Endothelial cell of umbilical vein (primary cell): ENCODE data around the gene RAD51B. TPM values are rescaled to one million over a fixed set of nuclear protein-coding genes. Genes with fewer than 3 reads are reported as not detected.

ENCODE experiments used
- BruUV-seq: library from RNA; stranded (reverse); fragments of 400-500 nt; replicated peaks from 2 replicates; lab custom pipeline; 2021; lab: Mats Ljungman, UMichigan
- CTCF ChIA-PET: fragments of 300-600, 350-600 bp; sonication (Branson Sonifier 250); formaldehyde crosslinking; loops from one replicate; lab custom pipeline; 2021; ENCODE audit warnings: antibody characterized with exemption, inconsistent platforms; lab: Charles Lee
- POLR2A ChIA-PET: fragments of 300-600, 350-600 bp; sonication (Branson Sonifier 250); formaldehyde crosslinking; loops from one replicate; lab custom pipeline; 2021; ENCODE audit warnings: antibody characterized with exemption, inconsistent platforms; lab: Charles Lee
- DNase-seq: peaks from one replicate; pipeline ENCODE4 v3.0.0-alpha.2; 2011; ENCODE audit warnings: low read depth, low spot score
- FAIRE-seq: peaks from 2 replicates; lab custom pipeline; 2011; peaks lifted over from hg19 to GRCh38; lab: Jason Lieb, UNC
- H2AFZ ChIP-seq: 2 replicates; pipeline ENCODE4 v1.6.0; 2012; ENCODE audit warnings: low read depth, low read length, control low read depth, inconsistent platforms
- H3K27ac ChIP-seq: 2 replicates; pipeline ENCODE4 v1.5.1; 2011; ENCODE audit warnings: low read depth, mild to moderate bottlenecking, control low read depth, low read length, moderate library complexity; ENCODE audit not compliant: insufficient read depth
- H3K27me3 ChIP-seq, 2 experiments: 2 replicates each; pipeline versions ENCODE4 v1.6.0 to v1.6.1; 2011; ENCODE audit warnings: low read length in 2 of 2, mixed read lengths in 1 of 2; ENCODE audit not compliant: control insufficient read depth in 2 of 2, insufficient read depth in 2 of 2
- H3K36me3 ChIP-seq, 2 experiments: 2 replicates in 1 of 2; 3 replicates in 1 of 2; pipeline ENCODE4 v1.5.1; 2011; ENCODE audit warnings: low read length in 2 of 2, mild to moderate bottlenecking in 1 of 2, moderate library complexity in 1 of 2; ENCODE audit not compliant: control insufficient read depth in 2 of 2, insufficient read depth in 2 of 2; ENCODE audit errors: extremely low read depth in 1 of 2
- H3K4me1 ChIP-seq: 3 replicates; pipeline ENCODE4 v1.5.1; 2011; ENCODE audit warnings: mild to moderate bottlenecking, low read length; ENCODE audit not compliant: control insufficient read depth, insufficient read depth; ENCODE audit errors: extremely low read depth
- H3K4me2 ChIP-seq: 2 replicates; pipeline ENCODE4 v1.6.1; 2011; ENCODE audit warnings: low read length, control low read depth, mixed read lengths; ENCODE audit not compliant: insufficient read depth
- H3K4me3 ChIP-seq, 3 experiments: fragments of 200-600 bp in 1 of 3; sonication (generic), shearing (Covaris generic) in 1 of 3; replicated peaks in 1 of 3; 2 replicates each; pipeline ENCODE4 v1.5.1; 2011 to 2016; ENCODE audit warnings: control low read depth in 3 of 3, low read length in 3 of 3, mild to moderate bottlenecking in 2 of 3, inconsistent platforms in 1 of 3, low read depth in 1 of 3, moderate library complexity in 1 of 3; ENCODE audit not compliant: insufficient read depth in 1 of 3
- H3K79me2 ChIP-seq: 2 replicates; pipeline ENCODE4 v1.6.0; 2012; ENCODE audit warnings: low read length, inconsistent platforms; ENCODE audit not compliant: control insufficient read depth, insufficient read depth
- H3K9ac ChIP-seq: replicated peaks from 2 replicates; pipeline ENCODE3; 2011; ENCODE audit warnings: low read length, control low read depth; ENCODE audit not compliant: insufficient read depth; ENCODE audit errors: extremely low read depth
- H3K9me1 ChIP-seq: replicated peaks from 3 replicates; pipeline ENCODE4 v1.6.0; 2011; ENCODE audit warnings: mild to moderate bottlenecking, low read length; ENCODE audit not compliant: control insufficient read depth, insufficient read depth; ENCODE audit errors: extremely low read depth
- H3K9me3 ChIP-seq: replicated peaks from 2 replicates; pipeline ENCODE4 v1.5.1; 2012; ENCODE audit warnings: low read length, inconsistent platforms; ENCODE audit not compliant: control insufficient read depth, insufficient read depth
- H4K20me1 ChIP-seq: replicated peaks from 2 replicates; pipeline ENCODE3; 2011; ENCODE audit warnings: mild to moderate bottlenecking, low read length; ENCODE audit not compliant: control insufficient read depth, insufficient read depth; ENCODE audit errors: extremely low read depth
- EZH2 ChIP-seq: IDR thresholded peaks from 2 replicates; pipeline ENCODE4 v1.6.1; 2012; ENCODE audit warnings: borderline replicate concordance, low read depth, mild to moderate bottlenecking, moderate library complexity, low read length, inconsistent platforms; ENCODE audit not compliant: severe bottlenecking
- FOS ChIP-seq: IDR thresholded peaks from 2 replicates; pipeline ENCODE4 v1.6.1; 2011; ENCODE audit warnings: mild to moderate bottlenecking, low read length, moderate library complexity, borderline replicate concordance; ENCODE audit not compliant: insufficient read depth
- GATA2 ChIP-seq: IDR thresholded peaks from 2 replicates; pipeline ENCODE4 v1.7.0; 2011; ENCODE audit warnings: low read depth, mild to moderate bottlenecking, moderate library complexity, mixed read lengths, low read length; ENCODE audit not compliant: insufficient read length, insufficient read depth
- JUN ChIP-seq: IDR thresholded peaks from 2 replicates; pipeline ENCODE4 v1.6.1; 2011; ENCODE audit warnings: borderline replicate concordance, low read depth; ENCODE audit not compliant: insufficient read length, insufficient read depth
- MYC ChIP-seq: IDR thresholded peaks from one replicate; pipeline ENCODE4 v1.6.1; 2011; ENCODE audit warnings: mild to moderate bottlenecking, low read depth, low read length
- POLR2A ChIP-seq: IDR thresholded peaks from 2 replicates; pipeline ENCODE4 v1.6.1; 2012; ENCODE audit warnings: low read depth, mild to moderate bottlenecking, control low read depth, low read length
- POLR2AphosphoS5 ChIP-seq: IDR thresholded peaks from 2 replicates; pipeline ENCODE4 v1.6.1; 2012; ENCODE audit warnings: low read depth, mild to moderate bottlenecking, control low read depth, low read length, moderate library complexity; ENCODE audit not compliant: insufficient read depth
- dilution Hi-C: fragments of 300-500 bp; cut with MboI; formaldehyde crosslinking; loops from one replicate; pipeline ENCODE4 v1.15.0; 2019; ENCODE audit warnings: low sequenced_read_pairs; ENCODE audit not compliant: extremely low pct_ligation_motif_present
- intact Hi-C: fragments of 100-400 bp; cut with micrococcal nuclease; formaldehyde crosslinking; loops from one replicate; pipeline ENCODE4 v1.10.0; 2022
- polyA plus RNA-seq, 4 experiments: library from polyadenylated mRNA; depleted of rRNA in 3 of 4; stranded (reverse) in 3 of 4; unstranded in 1 of 4; fragments of >200 nt; gene quantifications; 2 replicates each; pipeline versions ENCODE4 v1.2.1 to v1.2.3, GENCODE V29; 2011 to 2012; ENCODE audit warnings: missing spikeins in 1 of 4
- total RNA-seq: library from RNA; stranded (reverse); gene quantifications from 2 replicates; pipeline ENCODE4 v1.2.3, GENCODE V29; 2021
- TF ChIP-seq, protein P1 (sequence below): IDR thresholded peaks from 2 replicates; pipeline ENCODE4 v1.6.1; 2011; ENCODE audit not compliant: insufficient read depth, insufficient read length
- TF ChIP-seq, protein P2 (sequence below), 2 donors: IDR thresholded peaks; 1 replicate in 1 of 2; 2 replicates in 1 of 2; pipeline ENCODE4 v1.5.1; 2011; ENCODE audit warnings: low read length in 2 of 2, mild to moderate bottlenecking in 2 of 2, moderate library complexity in 2 of 2, control low read depth in 1 of 2, inconsistent platforms in 1 of 2, low read depth in 1 of 2; ENCODE audit not compliant: insufficient read depth in 1 of 2; ENCODE audit errors: extremely low read depth in 1 of 2

Gene RAD51B
- total and polyA plus RNA-seq, 2 donors (not counting 3 experiments of a cell fraction or from before 2014, with no cell fraction given), result 3.9 to 19.0 TPM

DNA sequence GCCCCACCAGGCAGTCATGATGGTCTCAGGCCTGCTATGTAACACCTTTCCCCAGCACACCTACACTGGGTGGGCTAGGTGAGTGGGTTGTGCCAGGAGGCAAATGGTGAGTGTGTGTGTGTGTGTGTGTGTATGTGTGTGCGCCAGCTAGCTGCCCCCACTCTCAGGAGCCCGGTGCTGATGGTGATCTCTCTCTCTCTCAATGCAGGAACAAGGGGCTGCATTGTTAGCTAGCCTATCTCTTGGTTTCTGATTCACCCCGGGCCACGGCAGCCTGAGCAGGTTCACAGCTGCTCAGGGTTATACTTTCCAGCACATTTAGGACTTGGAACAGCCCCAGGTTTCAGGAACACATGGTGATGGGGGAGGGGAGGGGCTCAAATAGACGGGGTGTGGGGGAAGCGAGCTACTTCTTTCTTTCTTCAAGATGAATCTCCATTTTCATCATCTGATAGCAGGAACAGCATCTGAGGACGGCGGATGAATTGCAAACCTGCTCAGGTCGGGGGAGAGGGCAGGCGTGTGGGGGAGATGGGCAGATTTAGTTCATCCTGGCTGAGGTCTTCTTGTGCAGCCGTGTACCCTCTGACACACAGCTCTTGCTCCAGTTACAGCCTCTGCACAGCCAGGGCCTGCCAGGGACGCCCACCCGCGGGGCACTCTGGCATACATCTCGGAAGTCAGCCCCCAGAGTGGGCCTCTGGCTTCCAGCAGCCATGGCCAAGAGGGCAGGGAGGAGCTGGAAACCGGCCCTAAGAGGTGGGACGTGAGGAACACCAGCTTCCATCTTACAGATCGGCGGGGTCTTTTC lies 835.6 kb downstream of the RAD51B start:
- H3K9me1 ChIP-seq, result no peaks in the 10 kb centered on the region
- H4K20me1 ChIP-seq, result no peaks in the 10 kb centered on the region
- no peaks in the 10 kb centered on the region for H3K27me3 ChIP-seq
- no peak for TF ChIP-seq POLR2AphosphoS5
- no peak for TF ChIP-seq EZH2
- no peak for TF ChIP-seq MYC
- TF ChIP-seq POLR2A, result no peak
- TF ChIP-seq, protein P1, sequence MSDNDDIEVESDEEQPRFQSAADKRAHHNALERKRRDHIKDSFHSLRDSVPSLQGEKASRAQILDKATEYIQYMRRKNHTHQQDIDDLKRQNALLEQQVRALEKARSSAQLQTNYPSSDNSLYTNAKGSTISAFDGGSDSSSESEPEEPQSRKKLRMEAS, result no peak
- no peak for TF ChIP-seq FOS
- TF ChIP-seq, protein P2, sequence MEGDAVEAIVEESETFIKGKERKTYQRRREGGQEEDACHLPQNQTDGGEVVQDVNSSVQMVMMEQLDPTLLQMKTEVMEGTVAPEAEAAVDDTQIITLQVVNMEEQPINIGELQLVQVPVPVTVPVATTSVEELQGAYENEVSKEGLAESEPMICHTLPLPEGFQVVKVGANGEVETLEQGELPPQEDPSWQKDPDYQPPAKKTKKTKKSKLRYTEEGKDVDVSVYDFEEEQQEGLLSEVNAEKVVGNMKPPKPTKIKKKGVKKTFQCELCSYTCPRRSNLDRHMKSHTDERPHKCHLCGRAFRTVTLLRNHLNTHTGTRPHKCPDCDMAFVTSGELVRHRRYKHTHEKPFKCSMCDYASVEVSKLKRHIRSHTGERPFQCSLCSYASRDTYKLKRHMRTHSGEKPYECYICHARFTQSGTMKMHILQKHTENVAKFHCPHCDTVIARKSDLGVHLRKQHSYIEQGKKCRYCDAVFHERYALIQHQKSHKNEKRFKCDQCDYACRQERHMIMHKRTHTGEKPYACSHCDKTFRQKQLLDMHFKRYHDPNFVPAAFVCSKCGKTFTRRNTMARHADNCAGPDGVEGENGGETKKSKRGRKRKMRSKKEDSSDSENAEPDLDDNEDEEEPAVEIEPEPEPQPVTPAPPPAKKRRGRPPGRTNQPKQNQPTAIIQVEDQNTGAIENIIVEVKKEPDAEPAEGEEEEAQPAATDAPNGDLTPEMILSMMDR (IDR thresholded peaks at IDR 0.05; ENCODE audit: extremely low read depth in 1 of 2, insufficient read depth in 1 of 2, low read depth in 1 of 2, low read length in 2 of 2), result no peak
- no peak for TF ChIP-seq JUN
- TF ChIP-seq GATA2, result no peak
- no TSS peak for BruUV-seq
- ChIA-PET POLR2A (interaction anchor here (0.6 kb wide), 1 partner anchor 176 kb away, joined by 7 read pairs; no protein-coding TSS in a partner anchor), CTCF (no interaction called here)
- H3K27ac ChIP-seq, result no peak overlapping the region
- no peaks in the 10 kb centered on the region for H3K79me2 ChIP-seq
- intact Hi-C loops (no loop called here), dilution Hi-C loops (no loop called here)
- H2AFZ ChIP-seq, result no peak overlapping the region
- no peak overlapping the region for H3K4me3 ChIP-seq
- no peak overlapping the region for H3K9ac ChIP-seq
- no peaks in the 10 kb centered on the region for H3K9me3 ChIP-seq
- FAIRE-seq (no peak), DNase-seq (no peak)
- no peaks in the 10 kb centered on the region for H3K4me1 ChIP-seq
- H3K4me2 ChIP-seq, result no peak overlapping the region
- no peaks in the 10 kb centered on the region for H3K36me3 ChIP-seq
